Bronchial epithelial cell (primary cell): ENCODE results near the gene SLC22A7. TPM values are rescaled to one million over a fixed set of nuclear protein-coding genes. Genes with fewer than 3 reads are reported as not detected.
"Not testable (repeated sequence)": the region's sequence is repeated elsewhere in the genome, so short reads cannot be mapped to it uniquely, and the experiment has no call there.

ENCODE experiments used
- DNase-seq: peaks from one replicate; pipeline ENCODE4 v3.0.0-alpha.2; 2010; ENCODE audit warnings: low read depth
- FAIRE-seq: peaks from 2 replicates; lab custom pipeline; 2011; peaks lifted over from hg19 to GRCh38; lab: Jason Lieb, UNC
- H3K27me3 ChIP-seq: 2 replicates; pipeline ENCODE4 v1.5.1; 2011; ENCODE audit warnings: low read length; ENCODE audit not compliant: control insufficient read depth, insufficient read depth
- H3K36me3 ChIP-seq: 2 replicates; pipeline ENCODE4 v1.5.1; 2011; ENCODE audit warnings: low read length; ENCODE audit not compliant: control insufficient read depth, insufficient read depth
- H3K4me3 ChIP-seq: 2 replicates; pipeline ENCODE4 v1.5.1; 2011; ENCODE audit warnings: mild to moderate bottlenecking, low read depth, low read length, control low read depth
- CTCF ChIP-seq: IDR thresholded peaks from 2 replicates; pipeline ENCODE4 v1.5.1; 2011; ENCODE audit warnings: mild to moderate bottlenecking, moderate library complexity, low read length, control low read depth, inconsistent platforms; ENCODE audit not compliant: insufficient read depth, severe bottlenecking
- total RNA-seq: library from RNA; depleted of rRNA; stranded (reverse); fragments of >200 nt; gene quantifications from 2 replicates; pipeline ENCODE4 v1.2.1, GENCODE V29; 2014

Gene SLC22A7
- total RNA-seq, 1 donor from 2014 or later, result not detected

GRCh38 chr6:43334466-43335095 lies 36.5 kb downstream of the SLC22A7 start:
- Histone ChIP-seq H3K4me3 (no peak overlapping the region), H3K36me3 (no peaks in the 10 kb centered on the region), H3K27me3 (no peaks in the 10 kb centered on the region)
- TF ChIP-seq CTCF, result peak; percentile 52
- DNase-seq (peak; percentile 74), FAIRE-seq (no peak)

DNA sequence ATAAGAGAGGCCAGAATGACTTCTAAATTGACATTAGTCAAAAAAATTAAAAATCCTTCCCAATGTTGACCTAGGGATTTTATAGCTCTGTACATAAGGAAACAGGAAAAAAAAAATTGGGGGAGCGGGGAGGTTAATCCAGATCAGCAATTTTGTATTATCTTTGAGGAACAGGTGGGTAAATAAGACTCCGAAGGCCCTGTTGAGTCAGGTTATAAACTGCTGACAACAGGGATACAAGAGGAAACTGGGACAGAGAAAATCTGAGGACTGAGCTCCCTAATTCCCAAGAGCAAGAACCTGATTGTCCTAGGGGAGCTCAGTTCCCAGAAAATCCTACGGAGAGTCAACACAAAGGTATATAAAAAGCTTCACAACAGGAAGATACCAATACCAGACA lies 37.4 kb downstream of the SLC22A7 start:
- no peak for DNase-seq
- Histone ChIP-seq H3K27me3 (no peaks in the 10 kb centered on the region), H3K4me3 (no peak overlapping the region), H3K36me3 (no peaks in the 10 kb centered on the region)
- no peak for TF ChIP-seq CTCF
- no peak for FAIRE-seq

- TF ChIP-seq CTCF, result no peak
- FAIRE-seq (no peak), DNase-seq (no peak)
- no peak overlapping the region for H3K4me3 ChIP-seq
- no peaks in the 10 kb centered on the region for H3K36me3 ChIP-seq
- H3K27me3 ChIP-seq, result no peaks in the 10 kb centered on the region
Measured at GRCh38 chr6:43336382-43336781, 38.3 kb downstream of the SLC22A7 start.

DNA sequence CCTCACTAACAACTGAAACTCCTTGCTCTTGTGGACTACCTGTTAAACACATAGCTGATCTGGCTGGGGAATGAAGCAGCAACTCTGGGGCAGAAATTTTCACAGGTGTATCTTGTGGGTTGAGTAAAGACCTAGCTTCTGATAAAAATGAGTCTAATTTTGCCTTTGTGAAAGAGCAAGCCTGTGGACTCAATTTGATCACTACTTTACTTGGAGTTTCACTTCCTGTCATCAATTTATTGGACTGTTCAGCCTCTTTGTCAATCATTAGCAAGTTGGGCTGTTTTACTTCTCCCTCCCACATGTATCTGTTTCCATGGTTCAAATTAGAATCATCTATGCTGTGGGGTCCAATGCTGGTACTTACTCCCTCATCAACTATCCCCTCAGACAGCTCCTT lies 40.2 kb downstream of the SLC22A7 start:
- Histone ChIP-seq H3K27me3 (no peaks in the 10 kb centered on the region), H3K36me3 (peaks cover 2% of the 10 kb centered on the region), H3K4me3 (no peak overlapping the region)
- FAIRE-seq, result peak; percentile 75
- TF ChIP-seq CTCF, result no peak
- DNase-seq, result no peak

DNA sequence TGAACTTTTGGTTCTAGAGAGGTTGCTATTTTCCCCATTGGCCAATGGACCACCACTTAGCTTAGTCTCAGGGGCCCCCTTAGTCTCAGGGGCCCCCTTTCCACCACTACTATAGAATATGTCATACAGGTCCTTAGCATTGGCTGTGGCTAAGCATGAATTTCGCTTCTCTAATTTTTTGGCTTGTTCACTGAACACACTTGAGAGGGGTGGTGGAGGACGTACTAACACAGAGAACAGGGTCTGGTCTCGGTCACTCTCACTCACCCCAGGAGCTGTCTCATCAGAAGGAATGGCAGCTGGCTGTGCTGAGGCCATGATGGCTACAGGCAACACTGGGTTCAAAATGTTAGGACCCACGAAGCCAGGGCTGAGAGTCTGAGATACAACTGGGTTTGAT lies 41.1 kb downstream of the SLC22A7 start:
- H3K36me3 ChIP-seq, result peaks cover 2% of the 10 kb centered on the region
- no peak for TF ChIP-seq CTCF
- no peak overlapping the region for H3K4me3 ChIP-seq
- FAIRE-seq, result no peak
- no peak for DNase-seq
- no peaks in the 10 kb centered on the region for H3K27me3 ChIP-seq

GRCh38 chr6:43346243-43346642 lies 48.2 kb downstream of the SLC22A7 start:
- FAIRE-seq, DNase-seq, H3K36me3 ChIP-seq, H3K4me3 ChIP-seq, H3K27me3 ChIP-seq: not testable (repeated sequence)
